ENCODE data around the gene TAF5L.

The TAF5L gene

DNA sequence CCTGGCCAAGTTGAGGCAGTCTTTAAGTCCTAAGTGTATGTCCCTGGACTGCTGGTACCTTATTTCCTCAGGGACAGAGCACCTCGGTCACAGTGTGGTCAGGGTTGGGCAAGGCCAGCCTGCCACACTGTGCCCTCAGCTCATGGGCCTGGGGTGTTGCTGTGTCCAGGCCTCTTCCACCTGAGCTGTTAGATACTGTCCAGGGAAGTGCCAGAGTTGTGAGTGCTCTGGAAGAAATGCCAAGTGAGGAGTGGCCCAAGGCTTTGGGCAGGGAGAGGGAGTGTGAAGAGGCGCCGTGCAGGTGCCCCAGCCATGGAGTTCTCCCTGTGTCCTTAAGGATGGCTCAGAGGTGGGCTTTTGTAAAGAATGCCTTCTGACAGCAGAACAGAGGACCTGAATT, 15.4 kb upstream of the TAF5L start:
- Mint-ChIP-seq H3K9me3 (no peaks in the 10 kb centered on the region), H3K4me1 (no peaks in the 10 kb centered on the region), H3K36me3 (ENCODE audit: low read depth) (peaks cover 40% of the 10 kb centered on the region), H3K27me3 (ENCODE audit: low read depth) (no peaks in the 10 kb centered on the region), H3K4me3 (no peak overlapping the region), H3K27ac (no peak overlapping the region)
- TF ChIP-seq, protein P1, sequence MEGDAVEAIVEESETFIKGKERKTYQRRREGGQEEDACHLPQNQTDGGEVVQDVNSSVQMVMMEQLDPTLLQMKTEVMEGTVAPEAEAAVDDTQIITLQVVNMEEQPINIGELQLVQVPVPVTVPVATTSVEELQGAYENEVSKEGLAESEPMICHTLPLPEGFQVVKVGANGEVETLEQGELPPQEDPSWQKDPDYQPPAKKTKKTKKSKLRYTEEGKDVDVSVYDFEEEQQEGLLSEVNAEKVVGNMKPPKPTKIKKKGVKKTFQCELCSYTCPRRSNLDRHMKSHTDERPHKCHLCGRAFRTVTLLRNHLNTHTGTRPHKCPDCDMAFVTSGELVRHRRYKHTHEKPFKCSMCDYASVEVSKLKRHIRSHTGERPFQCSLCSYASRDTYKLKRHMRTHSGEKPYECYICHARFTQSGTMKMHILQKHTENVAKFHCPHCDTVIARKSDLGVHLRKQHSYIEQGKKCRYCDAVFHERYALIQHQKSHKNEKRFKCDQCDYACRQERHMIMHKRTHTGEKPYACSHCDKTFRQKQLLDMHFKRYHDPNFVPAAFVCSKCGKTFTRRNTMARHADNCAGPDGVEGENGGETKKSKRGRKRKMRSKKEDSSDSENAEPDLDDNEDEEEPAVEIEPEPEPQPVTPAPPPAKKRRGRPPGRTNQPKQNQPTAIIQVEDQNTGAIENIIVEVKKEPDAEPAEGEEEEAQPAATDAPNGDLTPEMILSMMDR (IDR thresholded peaks at IDR 0.05; ENCODE audit: unreplicated experiment in 3 of 3) = no peak

DNA sequence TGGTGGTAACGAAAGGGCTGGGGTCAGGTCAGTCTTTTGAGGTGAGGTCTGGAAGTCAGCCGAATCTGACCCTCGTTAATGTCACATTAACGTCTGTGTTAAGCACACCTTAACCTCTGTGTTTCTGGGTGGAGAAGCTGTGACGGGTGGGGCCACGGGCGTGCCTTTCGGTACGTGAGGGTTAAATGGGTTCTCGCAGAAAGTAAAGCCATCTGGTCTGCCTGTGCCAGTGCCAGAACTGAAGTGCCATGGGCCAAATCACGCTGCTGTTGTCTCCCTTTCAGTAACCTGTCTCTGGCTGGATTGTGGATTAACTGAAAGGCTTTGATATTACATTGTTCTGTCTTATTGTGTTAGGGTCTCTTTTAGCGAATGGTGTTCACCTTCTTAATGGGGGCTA, 14.5 kb upstream of the TAF5L start:
- Mint-ChIP-seq H3K27ac (no peak overlapping the region), H3K36me3 (ENCODE audit: low read depth) (peaks cover 41% of the 10 kb centered on the region), H3K9me3 (no peaks in the 10 kb centered on the region), H3K27me3 (ENCODE audit: low read depth) (no peaks in the 10 kb centered on the region), H3K4me3 (no peak overlapping the region), H3K4me1 (no peaks in the 10 kb centered on the region)
- TF ChIP-seq, protein P1 (IDR thresholded peaks at IDR 0.05; ENCODE audit: unreplicated experiment in 3 of 3) = no peak

DNA sequence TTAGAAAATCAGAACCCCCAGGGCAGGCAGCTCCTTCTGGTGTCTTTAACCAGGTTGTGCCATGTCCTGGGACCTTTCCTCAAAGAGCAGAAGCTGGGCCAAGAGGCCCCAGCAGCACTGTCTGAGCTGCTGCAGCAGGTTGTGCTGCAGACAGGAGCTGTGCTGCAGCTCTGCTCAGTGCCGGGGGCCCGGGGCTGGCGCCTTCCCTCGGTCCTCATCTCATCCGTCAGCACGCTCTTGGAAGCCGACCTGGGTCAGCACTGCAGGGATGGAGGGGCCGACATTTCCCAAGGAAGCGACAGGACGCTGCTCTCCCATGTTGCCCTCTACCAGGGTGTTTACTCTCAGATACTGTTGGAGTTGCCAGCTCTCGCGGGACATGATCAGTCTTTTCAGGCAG, 11.8 kb upstream of the TAF5L start:
- H3K9me3 Mint-ChIP-seq = no peaks in the 10 kb centered on the region

DNA sequence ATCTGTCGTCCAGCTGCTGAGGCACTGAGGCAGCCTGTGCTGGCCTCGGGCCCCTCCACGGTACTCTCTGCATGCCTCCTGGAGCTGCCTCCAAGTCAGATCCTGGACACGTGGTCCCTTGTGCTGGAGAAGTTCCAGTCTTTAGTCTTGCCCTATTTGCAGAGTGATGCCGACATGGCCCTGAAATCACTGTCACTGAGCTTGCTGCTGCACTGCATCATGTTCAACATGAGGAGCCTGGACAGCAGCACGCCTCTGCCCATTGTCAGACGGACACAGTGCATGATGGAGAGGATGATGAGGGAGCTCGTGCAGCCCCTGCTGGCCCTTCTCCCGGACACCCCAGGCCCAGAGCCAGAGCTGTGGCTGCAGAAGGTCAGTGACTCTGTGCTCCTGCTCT, 10.1 kb upstream of the TAF5L start:
- Mint-ChIP-seq H3K27me3 (ENCODE audit: low read depth) (no peaks in the 10 kb centered on the region), H3K36me3 (ENCODE audit: low read depth) (peaks cover 44% of the 10 kb centered on the region), H3K9me3 (no peaks in the 10 kb centered on the region), H3K4me3 (no peak overlapping the region), H3K27ac (no peak overlapping the region), H3K4me1 (no peaks in the 10 kb centered on the region)
- TF ChIP-seq, protein P1 (IDR thresholded peaks at IDR 0.05; ENCODE audit: unreplicated experiment in 3 of 3) = no peak

More for the DNA sequence above, 11.8 kb upstream of the TAF5L start:
- Mint-ChIP-seq H3K4me1 (no peaks in the 10 kb centered on the region), H3K27ac (no peak overlapping the region), H3K36me3 (ENCODE audit: low read depth) (peaks cover 48% of the 10 kb centered on the region), H3K4me3 (no peak overlapping the region), H3K27me3 (ENCODE audit: low read depth) (no peaks in the 10 kb centered on the region)
- TF ChIP-seq, protein P1 (IDR thresholded peaks at IDR 0.05; ENCODE audit: unreplicated experiment in 3 of 3) = no peak

DNA sequence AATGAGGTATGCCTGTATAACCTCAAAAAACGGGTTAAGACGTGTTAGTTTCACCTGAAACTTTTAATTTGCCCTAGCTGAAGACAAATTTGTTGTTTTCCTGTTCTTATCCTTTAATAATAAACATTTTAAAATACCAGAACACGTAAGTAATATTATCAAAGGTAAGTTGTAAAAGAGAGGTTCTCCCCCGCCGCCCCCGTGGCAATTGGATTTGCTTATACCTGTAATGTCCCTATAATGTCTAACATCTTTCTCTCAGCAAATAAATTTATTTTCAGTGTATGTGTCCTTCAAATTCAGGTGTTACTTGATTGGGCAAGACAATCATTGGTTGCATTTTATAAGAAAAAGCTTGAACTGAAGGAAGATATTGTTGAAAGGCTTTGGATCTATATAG, 6.0 kb upstream of the TAF5L start:
- H3K4me1 Mint-ChIP-seq = peaks cover 6% of the 10 kb centered on the region
- H3K27ac Mint-ChIP-seq = no peak overlapping the region
- H3K4me3 Mint-ChIP-seq = no peak overlapping the region
- peaks cover 31% of the 10 kb centered on the region for H3K36me3 Mint-ChIP-seq (ENCODE audit: low read depth)
- no peaks in the 10 kb centered on the region for H3K9me3 Mint-ChIP-seq
- TF ChIP-seq, protein P1 (IDR thresholded peaks at IDR 0.05; ENCODE audit: unreplicated experiment in 3 of 3) = no peak
- no peaks in the 10 kb centered on the region for H3K27me3 Mint-ChIP-seq (ENCODE audit: low read depth)

DNA sequence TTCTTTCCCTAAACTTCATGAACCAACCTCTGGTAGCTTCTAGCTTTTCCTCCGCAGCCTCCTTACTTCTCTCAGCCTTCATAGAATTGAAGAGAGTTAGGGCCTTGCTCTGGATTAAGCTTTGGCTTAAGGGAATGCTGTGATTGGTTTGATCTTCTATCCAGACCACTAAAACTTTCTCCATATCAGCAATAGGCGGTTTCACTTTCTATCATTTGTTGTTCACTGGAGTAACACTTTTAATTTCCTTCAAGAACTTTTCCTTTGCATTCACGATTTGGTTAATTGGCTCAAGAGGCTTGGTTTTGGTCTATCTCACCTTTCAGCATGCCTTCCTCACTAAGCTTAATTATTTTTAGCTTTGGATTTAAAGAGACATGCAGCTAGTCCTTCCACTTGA, 5.2 kb upstream of the TAF5L start:
- Mint-ChIP-seq H3K9me3 (no peaks in the 10 kb centered on the region), H3K27me3 (ENCODE audit: low read depth) (no peaks in the 10 kb centered on the region), H3K4me3 (no peak overlapping the region), H3K27ac (no peak overlapping the region), H3K36me3 (ENCODE audit: low read depth) (peaks cover 25% of the 10 kb centered on the region), H3K4me1 (peaks cover 12% of the 10 kb centered on the region)
- TF ChIP-seq, protein P1 (IDR thresholded peaks at IDR 0.05; ENCODE audit: unreplicated experiment in 3 of 3) = no peak
